GM20431 (cell line): ENCODE results near the gene SHANK3.
"Not testable (repeated sequence)": the region's sequence is repeated elsewhere in the genome, so short reads cannot be mapped to it uniquely, and the experiment has no call there.

Experiments used
- in situ Hi-C: fragments of 300-500 bp; cut with MseI, MboI; formaldehyde crosslinking; loops from one replicate; pipeline ENCODE4 v1.15.0; 2020; ENCODE audit warnings: low sequenced_read_pairs; ENCODE audit not compliant: unreplicated experiment

The SHANK3 gene

DNA sequence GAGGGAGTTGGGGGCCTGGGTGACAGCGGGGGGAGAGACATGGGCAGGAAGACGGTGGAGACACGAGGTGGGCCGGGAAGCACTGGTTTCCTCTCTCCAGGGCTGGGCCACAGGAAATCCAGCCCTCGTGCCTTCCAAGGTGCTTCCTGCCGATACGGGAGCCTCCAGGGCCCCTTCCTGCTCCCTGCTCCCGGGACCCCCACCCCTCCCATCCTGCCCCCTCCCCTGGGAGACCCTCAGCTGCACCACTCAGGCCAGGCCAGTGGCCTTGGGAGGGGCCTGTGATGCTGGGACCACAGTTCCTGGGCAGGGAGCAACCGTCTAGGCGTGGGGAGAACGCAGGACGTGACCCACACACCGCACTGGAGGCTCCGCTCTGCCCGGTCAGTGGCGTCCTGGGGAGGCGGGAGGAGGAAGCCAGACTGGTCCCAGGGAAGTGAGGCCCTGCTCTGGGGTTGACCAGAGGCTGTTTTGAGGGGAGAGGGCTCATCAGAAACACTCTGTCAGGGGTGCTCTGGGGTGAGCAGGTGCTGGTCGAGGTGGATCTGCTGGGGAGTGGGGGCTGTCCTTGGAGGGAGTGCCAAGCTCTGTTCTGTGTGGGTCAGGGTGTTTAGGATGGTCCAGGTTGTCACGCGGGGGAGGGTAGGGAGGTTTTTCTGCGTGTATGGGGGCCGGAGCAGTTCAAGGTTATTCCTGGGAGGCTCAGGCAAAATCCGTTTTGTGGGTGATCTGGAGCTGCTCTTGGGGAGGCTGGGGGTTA, at the start of gene SHANK3:
Gene SHANK3, plus strand, starts transcription at position 353 of the 760 bp plus-strand sequence.
- in situ Hi-C loops: no loop called here

DNA sequence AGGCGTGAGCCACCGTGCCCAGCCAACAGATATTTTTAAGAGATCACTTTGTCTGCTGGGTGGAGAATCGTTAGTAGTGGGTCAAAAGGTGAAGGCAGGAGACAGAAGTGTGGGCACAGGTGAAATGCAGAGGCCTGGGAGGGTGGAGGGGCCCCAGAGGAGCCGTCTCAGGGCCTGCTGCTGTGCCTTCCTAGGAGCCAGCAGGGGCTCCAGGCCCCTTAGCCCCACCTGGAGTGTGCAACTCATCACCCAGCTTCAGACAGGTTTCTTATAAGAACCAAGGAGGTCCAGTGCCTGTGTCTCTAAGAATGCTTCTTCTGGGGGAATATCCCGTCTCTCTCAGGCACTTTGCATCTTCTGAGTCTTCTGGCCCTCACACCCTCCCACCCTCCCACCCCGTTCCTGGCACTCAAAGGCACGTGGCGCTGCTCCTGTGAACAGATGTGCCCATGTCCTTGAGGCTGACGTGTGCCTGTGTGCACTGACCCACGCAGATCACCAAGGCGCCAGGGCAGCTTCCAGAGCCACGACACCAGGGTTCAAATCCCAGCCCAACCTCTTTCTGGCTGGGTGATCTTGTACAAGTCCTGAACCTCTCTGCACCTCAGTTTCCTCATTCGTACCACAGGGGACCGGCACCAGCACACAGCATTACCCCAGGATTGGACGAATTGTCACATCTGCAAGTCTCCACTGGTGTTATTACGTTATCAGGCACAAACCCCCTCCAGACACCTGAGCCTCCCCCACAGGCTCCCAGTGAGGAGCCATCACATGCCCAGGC, 48.1 kb upstream of the SHANK3 start:
- in situ Hi-C loops: no loop called here

DNA sequence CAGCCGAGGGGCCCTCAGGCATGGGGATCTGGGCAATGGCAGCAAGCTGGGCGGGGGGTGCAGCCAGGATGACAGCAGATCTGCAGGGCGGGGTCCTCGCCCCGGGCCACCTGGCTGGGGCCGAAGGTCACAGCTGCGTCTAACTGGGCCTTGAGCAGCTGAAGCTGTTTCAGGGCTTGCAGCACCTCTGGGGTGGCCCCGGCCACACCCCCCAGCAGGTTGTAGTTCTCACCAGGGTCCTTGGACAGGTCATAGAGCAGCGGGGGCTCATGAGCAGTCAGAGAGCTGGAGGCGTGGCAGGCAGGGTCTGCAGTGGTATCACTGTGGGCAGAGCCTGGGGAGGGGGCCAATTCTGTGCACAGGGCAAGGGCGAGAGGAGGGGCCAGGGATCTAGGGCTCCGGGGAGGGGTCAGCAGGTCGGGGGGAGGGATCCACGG, 47.5 kb upstream of the SHANK3 start:
- in situ Hi-C loops: no loop called here

DNA sequence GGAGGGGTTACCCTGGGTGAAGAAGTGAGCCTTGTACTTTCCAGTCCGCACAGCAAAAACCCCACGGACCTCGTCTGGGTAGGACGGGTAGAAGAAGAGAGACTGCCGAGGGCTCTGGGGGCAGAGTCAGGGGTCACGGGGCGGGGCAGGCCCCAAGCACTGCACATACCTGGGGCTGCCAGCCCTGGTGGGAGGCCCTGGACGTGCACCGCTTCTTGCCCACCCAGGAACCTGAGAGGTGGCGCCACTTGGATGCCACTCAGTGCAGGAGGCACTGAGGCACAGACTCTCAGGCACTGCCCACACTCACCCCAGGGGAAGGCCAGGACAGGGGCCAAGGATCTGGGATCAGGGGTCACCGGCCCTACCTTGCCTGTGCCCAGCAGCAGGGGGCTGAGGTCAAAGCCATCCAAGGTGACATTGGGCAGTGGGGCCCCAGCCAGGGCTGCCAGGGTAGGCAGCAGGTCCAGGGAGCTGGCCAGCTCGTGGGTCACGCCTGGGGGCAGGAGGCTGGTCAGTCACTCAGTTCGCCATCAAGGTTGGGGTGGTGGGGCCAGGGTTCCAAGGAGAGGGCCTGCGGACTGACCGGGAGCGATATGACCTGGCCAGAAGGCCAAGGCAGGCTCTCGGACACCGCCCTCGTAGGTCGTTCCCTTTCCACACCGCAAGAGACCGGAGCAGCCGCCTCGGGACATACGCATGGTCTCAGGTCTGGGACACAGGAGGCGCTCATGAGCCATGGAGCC, 46.9 kb upstream of the SHANK3 start:
- in situ Hi-C loops: no loop called here

DNA sequence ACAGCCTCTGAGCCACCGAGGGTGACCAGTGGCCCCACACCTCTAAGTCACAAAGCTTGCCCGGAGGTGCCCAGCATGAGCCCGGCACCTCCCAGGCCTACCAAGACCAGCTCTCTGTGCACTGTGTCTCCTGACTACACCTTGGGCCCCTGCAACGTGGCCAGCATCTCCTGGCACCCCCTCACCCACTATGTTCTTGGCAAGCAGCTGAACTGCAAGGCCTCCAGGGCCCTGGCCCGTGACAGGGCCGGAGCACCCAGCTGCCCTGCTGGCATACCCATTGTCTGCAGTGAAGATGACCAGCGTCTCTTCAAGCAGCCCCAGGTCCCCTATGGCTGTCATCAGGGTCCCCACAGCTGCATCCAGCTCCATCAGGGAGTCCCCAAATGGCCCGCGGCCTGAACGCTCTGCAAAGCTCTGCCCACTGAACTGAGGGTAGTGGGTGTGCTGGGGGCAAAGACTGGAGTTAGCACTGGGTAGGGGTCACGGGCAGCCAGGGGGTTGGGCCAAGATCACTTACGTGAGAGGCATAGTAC, 46.2 kb upstream of the SHANK3 start:
- in situ Hi-C loops: no loop called here

DNA sequence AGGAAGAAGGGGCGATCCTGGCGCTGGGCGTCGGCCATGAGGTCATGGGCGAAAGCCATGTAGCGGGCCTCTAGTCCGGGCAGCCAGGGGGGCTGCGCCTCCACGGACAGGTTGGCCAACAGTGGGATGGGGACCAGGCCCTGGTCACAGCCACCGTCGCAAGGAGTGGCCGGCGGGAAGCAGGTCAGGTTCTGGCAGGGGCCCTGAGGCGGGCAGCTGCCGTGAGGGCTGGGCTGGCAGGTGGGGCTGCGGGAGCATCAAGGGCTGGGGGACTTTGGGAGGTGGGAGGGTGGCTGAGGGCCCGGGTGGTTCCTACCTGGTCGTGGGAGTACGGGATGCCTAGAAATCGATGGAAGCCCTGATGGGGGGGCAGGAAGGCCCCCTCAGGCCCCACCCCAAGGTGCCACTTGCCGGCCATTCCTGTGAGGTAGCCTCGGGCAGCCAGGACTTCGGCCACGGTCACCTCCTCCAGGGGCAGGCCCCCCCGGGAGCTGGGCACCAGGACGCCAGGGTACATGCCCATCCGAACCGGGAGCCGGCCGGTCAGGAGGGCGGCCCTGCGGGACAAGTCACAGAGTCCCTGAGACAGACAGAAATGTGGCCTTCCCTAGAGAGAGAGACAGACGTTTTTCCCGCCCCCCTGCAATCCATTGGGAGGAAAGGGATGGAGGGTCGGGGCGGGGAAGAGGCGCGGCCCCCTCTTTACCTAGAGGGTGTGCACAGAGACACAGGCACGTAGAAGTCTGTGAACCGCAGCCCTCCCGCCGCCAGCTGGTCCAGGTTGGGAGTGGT, 45.6 kb upstream of the SHANK3 start:
- in situ Hi-C loops: no loop called here

DNA sequence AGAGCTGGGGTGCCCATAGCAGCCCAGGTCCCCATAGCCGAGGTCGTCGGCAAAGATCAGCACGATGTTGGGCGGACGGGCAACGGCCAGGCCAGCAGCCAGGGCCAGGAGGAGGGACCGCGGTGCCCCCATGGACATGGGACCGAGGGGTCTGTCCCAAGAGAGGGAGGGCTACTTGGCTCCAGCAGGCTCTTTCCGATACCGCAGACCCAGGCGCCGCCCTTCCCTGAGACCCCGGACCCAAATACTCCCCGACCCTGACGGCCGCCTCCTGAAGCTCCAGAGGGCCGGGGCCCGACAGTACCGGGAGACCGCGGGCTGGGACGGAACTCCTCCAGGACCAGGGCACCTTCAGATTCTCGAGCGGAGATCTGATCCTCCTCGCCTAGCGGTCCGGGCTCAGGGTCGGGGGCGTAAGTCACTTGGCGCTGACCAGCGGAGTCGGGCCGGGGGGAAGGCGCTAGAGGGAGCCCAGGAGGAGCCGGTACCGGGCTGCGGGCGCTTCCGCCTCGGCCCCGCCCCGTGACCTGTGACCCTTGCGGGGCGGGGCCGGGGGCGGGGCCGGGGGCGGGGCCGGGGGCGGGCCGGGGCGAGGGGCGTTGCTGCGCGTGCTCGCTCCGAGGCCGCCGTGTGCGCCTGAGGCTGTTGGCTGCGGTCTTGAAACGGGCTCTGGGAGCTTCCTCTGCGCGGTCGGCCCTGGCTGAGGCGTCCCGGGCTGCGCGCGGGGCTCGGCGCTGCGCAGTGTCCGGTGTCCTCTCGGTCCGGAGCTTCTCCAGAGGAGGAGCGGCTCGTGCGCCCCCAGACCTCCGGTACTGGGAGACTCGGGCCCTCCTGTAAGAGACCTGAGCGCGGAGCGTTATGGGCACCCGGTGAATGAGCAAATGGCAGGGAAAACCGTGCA, 44.7 kb upstream of the SHANK3 start, which contains the start of gene ARSA:
Gene ARSA, minus strand, starts transcription at position 511 of the 901 bp plus-strand sequence. Its CDS starts 373 bp downstream, at position 138.
- in situ Hi-C loops: no loop called here

DNA sequence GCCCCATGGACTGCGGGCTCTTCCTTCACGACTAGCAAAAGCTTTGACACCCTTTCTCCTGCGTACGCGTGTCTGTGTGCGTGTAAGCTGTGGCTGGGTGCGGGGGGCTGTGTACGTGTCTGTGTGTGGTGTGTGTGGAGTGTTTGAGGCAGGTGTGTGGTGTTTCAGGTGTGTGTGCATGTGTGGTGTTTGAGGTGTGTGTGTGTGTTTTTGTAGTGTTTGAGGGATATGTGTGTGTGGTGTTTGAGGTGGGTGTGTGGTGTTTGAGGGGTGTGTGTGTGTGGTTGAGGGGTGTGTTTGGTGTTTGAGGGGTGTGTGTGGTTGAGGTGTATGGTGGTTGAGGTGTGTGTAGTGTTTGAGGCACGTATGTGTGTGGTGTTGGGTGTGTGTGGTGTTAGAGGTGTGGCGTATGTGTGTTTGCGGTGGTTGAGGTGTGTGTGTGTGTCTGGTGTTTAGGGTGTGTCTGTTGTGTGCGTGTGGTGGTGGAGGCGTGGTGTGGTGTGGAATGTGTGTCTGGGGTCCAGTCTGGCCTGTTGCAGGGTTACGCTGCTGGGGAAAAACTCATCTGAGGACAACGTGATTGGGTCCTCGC, 44.0 kb upstream of the SHANK3 start:
- in situ Hi-C loops: no loop called here

DNA sequence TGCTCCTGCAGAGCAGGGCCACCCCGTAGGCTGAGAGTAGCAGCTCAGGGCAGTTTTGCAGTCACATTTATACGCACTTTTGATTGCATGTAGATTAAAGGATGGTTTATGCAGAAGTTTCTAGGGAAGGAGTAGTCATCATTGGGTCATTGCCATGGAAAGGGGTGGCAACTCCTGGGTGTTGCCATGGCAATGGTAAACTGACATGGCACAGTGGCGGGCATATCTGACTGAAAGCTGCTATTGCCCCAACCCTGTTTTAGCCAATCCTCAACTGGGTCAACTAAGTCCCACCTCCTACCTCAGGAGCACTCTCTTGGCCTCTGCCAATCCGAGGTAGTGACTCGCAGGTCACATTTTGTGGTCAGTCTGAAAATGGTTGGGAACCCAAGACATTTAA, 42.2 kb upstream of the SHANK3 start:
- in situ Hi-C loops: no loop called here

DNA sequence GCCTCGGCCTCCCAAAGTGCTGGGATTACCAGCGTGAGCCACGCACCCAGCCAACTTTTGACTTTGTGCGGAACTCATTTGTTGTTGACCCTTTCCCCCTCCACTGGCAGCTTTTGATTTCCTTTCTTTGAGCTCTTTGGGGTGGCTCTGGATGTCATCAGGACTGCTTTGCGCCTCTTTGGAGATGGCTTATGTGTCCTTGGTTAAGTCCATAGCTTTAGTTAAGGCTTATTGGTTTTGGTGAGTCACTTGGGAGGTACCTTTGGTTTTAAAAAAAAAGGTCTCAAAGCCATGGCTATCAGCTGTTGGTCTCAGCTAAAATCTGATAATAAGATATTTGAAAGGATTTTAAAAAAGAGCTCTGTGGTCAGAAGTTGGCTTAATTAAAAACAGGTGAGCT, 39.5 kb upstream of the SHANK3 start:
- in situ Hi-C loops: no loop called here

DNA sequence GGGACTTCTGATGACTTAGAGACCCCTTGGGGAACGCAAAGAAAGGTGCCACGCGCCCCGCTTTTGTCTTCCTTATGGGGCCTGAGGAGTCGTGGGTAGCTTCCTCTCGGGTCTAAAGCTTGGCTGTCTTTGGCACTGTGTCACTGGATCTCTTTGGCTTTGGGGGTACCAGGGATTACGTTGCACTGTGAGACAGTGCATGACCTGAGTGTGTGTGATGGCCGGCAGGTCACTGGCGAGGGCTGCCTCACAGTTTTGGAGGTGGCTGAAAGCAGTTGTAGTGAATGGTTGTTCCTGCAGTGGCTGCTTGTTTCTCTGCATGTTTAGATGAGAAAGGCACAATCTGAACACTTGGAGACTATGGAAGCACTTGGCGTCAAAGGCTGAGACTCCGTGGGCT, 38.9 kb upstream of the SHANK3 start:
- in situ Hi-C loops: no loop called here

DNA sequence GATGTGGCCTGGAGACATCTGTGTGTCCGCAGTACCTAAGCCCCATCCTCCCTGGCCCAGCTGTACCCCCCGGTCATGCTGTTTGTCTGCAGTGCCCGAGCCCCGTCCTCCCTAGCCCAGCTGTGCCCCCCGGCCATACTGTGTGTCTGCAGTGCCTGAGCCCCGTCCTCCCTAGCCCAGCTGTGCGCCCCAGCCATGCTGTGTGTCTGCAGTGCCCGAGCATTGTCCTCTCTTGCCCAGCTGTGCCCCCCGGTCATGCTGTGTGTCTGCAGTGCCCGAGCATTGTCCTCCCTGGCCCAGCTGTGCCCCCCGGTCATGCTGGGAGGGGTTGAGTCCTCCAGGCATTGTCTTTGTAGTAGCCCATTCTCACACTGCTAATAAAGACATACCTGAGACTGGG, 37.0 kb upstream of the SHANK3 start:
- in situ Hi-C loops: no loop called here

DNA sequence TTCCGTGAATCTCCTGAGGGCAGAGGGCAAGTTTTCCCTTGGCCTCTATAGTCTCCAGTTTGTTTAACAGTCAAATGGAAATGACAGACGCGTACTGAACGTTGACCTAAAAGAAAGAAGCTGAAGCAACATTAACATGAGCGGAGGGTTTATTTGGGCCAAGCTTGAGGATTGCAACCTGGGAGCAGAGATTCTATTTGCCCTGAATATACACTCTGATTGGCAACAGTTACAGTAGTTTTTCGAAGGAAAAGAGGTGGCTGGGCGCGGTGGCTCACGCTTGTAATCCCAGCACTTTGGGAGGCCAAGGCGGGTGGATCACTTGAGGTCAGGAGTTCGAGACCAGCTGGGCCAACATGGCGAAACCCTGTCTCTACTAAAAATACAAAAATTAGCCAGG, 32.3 kb upstream of the SHANK3 start:
- in situ Hi-C loops: not testable (repeated sequence)

DNA sequence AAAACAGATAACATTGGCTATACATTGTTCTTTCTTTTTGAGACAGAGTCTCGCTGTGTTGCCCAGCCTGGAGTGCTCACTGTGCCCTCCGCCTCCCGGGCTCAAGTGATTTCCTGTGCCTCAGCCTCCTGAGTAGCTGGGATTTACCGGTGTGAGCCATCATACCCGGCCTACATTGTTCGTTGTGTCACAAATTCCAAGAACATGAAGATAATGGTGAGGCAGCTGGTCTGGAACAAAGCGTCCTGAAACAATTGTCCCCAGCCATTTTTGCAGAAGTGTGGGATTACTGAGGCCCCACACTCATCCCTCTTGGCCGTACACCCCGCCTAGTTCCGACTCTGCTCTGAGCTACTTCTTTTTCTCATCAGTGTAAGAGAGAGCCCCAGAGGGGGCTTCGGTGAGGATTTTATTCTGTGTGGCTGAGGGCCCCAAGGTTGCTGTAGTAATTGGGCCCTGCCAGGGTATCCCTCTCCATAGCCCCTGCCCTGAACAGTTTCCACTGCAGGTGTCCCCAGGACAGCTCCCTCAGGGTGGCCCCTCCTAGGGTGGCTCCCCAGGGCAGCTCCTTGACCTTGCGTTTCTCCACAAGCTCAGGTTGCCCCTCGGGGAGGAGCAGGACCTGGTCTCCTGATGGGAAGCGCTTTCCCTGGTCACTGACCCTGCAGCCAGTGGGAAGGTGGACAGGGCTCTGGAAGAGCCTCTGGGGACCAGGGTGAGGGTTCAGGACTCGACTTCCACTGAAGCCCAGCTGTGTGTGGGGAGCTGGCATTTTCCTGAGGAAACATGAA, 31.6 kb upstream of the SHANK3 start:
- in situ Hi-C loops: no loop called here

DNA sequence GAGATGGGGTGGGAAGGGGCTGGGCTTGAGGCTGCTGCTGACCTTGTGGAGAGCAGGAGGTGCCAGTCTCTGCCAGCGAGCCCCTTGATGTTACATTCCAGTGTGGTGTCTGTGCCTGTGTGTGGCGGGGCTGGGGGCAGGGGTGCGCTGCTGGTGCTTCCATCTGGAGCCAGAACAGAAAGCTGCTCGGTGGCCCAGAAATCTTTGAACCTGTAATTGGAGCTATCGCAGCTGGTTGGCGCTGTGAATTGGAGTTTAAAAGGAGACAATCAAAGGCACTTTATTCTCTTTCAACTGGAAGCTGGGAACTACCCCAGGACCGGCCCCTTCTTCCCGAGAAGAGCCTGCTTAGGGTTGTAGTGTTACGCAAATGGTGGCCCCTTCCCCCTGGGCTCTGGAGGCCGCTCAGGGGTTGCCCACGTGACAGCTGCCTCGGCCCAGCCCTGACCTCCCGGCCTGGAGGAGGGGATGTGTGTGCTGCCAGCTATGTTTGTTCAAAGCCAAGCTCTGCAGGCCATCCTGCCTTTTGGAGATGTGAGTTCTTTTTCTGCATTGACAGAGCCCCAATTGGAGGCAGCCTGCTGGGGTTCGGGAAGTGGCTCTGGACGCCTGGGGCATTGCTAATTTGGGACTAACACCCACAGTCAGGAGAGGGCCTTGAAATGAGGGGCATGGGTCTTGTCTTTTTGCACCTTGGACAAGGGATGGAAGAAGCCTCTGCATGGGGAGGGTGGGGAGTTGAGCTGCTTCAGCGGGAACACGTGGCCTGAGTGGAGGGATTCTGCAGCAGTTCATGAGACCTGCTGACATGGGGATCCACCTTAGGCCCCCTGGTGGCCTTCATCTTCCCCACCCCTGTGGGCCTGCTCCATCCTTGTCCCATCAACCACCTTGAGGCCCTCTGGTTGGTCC, 30.7 kb upstream of the SHANK3 start:
- in situ Hi-C loops: no loop called here

DNA sequence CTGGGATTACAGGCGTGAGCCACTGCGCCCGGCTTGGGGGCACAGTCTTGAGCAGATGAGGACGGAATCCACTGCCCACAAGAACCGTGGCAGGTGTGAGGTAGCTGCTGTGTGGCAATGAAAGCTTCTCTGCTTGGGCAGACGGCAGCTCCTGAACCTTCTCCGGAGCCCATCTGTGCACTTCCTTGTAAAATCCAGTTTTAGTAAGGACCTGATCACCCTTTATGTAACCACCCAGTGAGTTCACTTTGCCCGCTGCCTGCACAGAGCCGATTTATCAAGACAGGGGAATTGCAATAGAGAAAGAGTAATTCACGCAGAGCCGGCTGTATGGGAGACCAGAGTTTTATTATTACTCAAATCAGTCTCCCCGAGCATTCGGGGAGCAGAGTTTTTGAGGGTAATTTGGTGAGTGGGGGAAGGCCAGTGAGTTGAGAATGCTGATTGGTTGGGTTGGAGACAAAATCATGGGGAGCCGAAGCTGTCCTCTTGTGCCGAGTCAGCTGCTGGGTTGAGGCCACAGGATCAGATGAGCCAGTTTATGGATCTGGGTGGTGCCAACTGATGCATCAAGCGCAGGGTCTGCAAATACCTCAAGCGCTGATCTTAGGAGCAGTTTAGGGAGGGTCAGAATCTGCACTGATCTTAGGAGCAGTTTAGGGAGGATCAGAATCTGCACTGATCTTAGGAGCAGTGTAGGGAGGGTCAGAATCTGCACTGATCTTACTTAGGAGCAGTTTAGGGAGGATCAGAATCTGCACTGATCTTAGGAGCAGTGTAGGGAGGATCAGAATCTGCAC, 29.4 kb upstream of the SHANK3 start:
- in situ Hi-C loops: not testable (repeated sequence)
